Stomach (tissue), 4 donors: ENCODE data around the gene CYP27A1.

Experiments
- POLR2A ChIP-seq, 4 donors: fragments of 450-650 bp; IDR thresholded peaks; one replicate each; pipeline ENCODE4 v1.6.1; 2016; ENCODE audit warnings: antibody characterized with exemption in 4 of 4, control low read depth in 2 of 4, mild to moderate bottlenecking in 1 of 4, moderate library complexity in 1 of 4
- POLR2AphosphoS5 ChIP-seq, 3 donors: sonication (generic); formaldehyde crosslinking; IDR thresholded peaks; one replicate each; pipeline ENCODE4 v1.6.1; 2016; ENCODE audit warnings: antibody characterized with exemption in 3 of 3
- TF ChIP-seq, protein P1 (sequence below), 7 experiments: fragments of 450-650 bp in 4 of 7; fragments of 200-600 bp in 3 of 7; sonication (generic) in 3 of 7; IDR thresholded peaks; one replicate each; pipeline ENCODE4 v1.5.1; 2016 to 2019; ENCODE audit warnings: antibody characterized with exemption in 7 of 7, control low read depth in 2 of 7, mild to moderate bottlenecking in 1 of 7

GRCh38 chr2:218782528-218782844, 539 bp downstream of the CYP27A1 start:
- TF ChIP-seq, protein P1, sequence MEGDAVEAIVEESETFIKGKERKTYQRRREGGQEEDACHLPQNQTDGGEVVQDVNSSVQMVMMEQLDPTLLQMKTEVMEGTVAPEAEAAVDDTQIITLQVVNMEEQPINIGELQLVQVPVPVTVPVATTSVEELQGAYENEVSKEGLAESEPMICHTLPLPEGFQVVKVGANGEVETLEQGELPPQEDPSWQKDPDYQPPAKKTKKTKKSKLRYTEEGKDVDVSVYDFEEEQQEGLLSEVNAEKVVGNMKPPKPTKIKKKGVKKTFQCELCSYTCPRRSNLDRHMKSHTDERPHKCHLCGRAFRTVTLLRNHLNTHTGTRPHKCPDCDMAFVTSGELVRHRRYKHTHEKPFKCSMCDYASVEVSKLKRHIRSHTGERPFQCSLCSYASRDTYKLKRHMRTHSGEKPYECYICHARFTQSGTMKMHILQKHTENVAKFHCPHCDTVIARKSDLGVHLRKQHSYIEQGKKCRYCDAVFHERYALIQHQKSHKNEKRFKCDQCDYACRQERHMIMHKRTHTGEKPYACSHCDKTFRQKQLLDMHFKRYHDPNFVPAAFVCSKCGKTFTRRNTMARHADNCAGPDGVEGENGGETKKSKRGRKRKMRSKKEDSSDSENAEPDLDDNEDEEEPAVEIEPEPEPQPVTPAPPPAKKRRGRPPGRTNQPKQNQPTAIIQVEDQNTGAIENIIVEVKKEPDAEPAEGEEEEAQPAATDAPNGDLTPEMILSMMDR (IDR thresholded peaks at IDR 0.05), result no peak
- TF ChIP-seq POLR2A (IDR thresholded peaks at IDR 0.05), result no peak
- TF ChIP-seq POLR2AphosphoS5 (IDR thresholded peaks at IDR 0.05), result no peak
